M059J (cell line): ENCODE results near the gene NAE1. TPM values are rescaled to one million over a fixed set of nuclear protein-coding genes. Genes with fewer than 3 reads are reported as not detected.
A peak's percentile ranks its signal among the peaks of the same experiment; 100 is the strongest.
"Not testable (repeated sequence)": the region's sequence is repeated elsewhere in the genome, so short reads cannot be mapped to it uniquely, and the experiment has no call there.

Experiments used
- DNase-seq: peaks from one replicate; pipeline ENCODE4 v3.0.0-alpha.2; 2012; ENCODE audit warnings: low read depth
- total RNA-seq: library from RNA; depleted of rRNA; stranded (reverse); fragments of >200 nt; shearing (Covaris generic); gene quantifications from 2 replicates; pipeline ENCODE4 v1.2.3, GENCODE V29; 2014; rRNA removed

Gene NAE1
- total RNA-seq, 1 experiment from 2014 or later: 127 TPM

GRCh38 chr16:66802159-66802558 lies 28.6 kb downstream of the NAE1 start:
- no peak for DNase-seq

DNA sequence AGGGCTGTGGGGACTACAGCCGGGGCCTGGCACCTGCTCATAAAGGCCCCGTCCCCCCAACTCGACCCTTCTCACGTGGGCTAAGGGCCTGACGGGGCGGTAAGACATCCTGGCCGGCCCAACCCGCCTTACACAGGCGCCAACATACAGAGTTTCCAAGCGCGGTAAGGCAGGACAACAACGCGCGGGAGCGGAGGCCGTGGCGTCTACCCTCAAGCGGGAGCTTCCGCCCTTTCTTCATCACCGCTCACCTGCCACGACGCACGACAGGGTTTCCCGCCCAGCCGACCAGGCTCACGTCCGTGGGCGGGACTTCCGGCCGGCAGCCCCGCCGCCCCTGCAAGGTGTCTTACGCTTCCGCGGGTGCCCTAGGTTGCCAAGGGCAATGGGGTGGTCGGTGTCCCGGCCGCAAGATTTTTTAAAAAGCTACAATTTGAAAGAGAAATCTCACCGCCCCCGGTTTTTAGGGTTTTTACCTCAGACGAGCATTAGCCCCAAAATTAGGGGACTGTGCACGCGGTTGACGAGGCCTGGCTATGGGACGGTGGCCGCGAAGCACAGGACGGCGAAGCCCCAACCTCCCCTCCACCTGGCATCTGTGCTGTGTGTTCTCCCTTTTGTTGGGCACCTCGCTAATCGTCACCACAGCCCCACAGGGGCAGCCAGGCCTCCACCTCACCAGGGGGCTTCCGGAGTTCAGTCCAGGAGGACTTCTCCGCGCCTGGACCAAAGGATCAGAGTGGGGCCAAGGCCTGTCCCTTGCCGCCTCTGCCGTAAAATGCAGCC lies 29.3 kb downstream of the NAE1 start, which contains the start of gene TERB1:
TSS of gene TERB1 (minus strand) at position 265 of the 786 bp plus-strand sequence. CDS start 4,786 bp downstream, outside the sequence.
- DNase-seq: no peak

- no peak for DNase-seq
These were observed 29.9 kb downstream of the NAE1 start for GRCh38 chr16:66800856-66801255.

GRCh38 chr16:66798161-66798560 lies 32.6 kb downstream of the NAE1 start:
- DNase-seq: peak; percentile 21

DNA sequence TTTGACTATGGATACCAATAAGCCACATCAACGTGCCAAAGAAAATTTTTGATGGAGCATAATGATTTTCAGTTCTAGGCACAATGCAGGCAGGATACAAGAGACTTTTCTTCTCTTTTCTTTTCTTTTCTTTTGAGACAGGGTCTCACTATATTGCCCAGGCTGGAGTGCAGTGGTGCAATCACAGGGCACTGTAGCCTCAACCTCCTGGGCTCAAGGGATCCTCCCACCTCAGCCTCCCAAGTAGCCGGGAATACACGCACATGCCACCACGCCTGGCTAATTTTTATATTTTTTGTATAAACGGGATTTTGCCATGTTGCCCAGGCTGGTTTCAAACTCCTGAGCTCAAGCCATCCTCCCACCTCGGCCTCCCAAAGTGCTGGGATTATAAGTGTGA lies 36.8 kb downstream of the NAE1 start:
- DNase-seq: not testable (repeated sequence)

DNA sequence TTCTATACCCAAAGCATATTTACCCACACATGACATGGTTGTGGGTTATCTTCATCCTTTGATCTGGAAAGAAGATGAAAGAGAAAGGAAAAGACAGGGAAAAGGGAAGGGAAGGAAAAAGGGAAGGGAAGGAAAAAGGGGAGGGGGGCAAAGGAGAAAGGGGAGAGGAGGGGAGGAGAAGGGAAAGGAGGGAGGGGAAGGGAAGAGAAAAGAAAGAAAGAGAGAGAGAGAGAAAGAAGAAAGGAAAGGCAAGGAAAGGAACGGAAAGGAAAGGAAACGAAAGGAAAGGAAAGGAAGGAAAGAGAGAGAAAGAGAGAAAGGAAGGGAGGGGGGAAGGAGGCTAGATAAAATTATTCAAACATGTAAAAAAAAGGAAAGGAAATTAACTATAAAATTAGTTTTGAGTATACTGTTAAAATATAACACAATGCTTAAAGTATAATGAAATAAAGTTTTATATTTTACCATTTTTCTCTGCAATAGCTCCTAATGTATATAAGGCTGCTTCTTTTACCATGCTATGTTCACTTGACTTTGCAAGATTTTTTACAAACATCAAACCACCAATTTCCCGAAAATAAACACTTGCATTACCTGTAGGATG lies 40.5 kb downstream of the NAE1 start:
- no peak for DNase-seq

GRCh38 chr16:66787427-66787826 lies 43.3 kb downstream of the NAE1 start:
- no peak for DNase-seq

DNA sequence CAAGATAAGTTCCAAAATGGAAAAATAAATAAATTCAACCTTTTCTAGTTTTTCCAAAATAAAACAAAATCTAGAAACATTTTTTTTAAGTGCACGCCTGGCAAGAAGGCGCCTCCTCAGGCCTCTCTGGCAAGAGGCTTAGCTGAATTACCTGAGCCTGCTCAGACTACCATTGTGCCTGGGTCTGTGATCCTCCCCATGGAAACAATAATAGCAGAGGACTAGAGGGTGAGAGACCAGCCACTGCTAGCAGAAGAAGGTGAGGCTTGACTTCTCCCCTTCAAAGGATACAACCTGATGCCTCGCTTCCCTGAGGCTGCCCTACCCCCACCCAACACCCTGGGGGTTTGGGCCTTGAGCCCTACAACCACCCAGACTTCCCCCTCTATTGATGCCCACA lies 44.2 kb downstream of the NAE1 start:
- DNase-seq: no peak

GRCh38 chr16:66776457-66776856 lies 54.3 kb downstream of the NAE1 start:
- no peak for DNase-seq

- no peak for DNase-seq
These were observed 55.8 kb downstream of the NAE1 start for GRCh38 chr16:66774981-66775380.

DNA sequence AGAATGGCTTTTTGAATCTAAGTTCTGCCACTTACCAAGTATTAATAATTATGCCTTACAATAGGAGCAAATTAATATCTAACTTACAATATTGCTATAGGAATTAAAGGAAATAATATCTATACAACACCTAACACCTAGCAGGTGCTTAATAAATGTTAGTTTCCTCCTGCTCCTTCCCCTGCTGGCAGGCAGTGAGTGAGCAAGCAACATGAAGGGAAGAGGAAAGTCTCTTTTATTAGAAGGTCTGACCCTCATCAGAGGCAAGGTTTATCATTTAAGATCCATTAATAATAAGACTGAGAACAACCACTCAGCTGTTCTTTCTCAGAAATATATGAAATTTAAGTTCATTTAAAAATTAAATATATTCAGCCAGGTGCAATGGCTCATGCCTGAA lies 72.7 kb downstream of the NAE1 start:
- no peak for DNase-seq

- DNase-seq: no peak
These were observed 76.0 kb downstream of the NAE1 start for GRCh38 chr16:66754819-66755218.

DNA sequence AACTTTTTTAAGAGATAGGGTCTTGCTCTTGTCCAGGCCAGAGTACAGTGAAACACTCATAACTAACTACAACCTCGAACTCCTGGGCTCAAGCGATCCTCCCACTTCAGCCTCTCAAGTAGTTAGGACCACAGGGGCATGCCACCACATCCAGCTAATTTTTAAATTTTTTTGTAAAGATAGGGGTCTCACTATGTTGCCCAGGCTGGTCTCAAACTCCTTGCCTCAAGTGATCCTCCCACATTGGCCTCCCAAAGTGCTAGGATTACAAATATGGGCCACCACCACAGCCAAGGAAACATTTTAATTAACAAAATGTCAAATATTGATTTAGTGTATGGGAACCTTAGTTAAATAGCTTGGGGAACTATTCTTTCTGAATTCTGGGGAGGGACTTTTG lies 76.6 kb downstream of the NAE1 start:
- no peak for DNase-seq

- no peak for DNase-seq
These were observed 77.8 kb downstream of the NAE1 start for GRCh38 chr16:66752958-66753357.

Other genes starting within 250 kb of the NAE1 start
- gene CMTM3, start 226.3 kb downstream of the NAE1 start, total RNA-seq: 28.9 and 33.6 TPM in 2 replicates
- 15.2 and 18.4 TPM in 2 replicates for gene CMTM4, start 134.2 kb downstream of the NAE1 start, total RNA-seq
- gene DYNC1LI2, start 79.4 kb downstream of the NAE1 start, total RNA-seq: 79.5 and 92.4 TPM in 2 replicates
- not detected in 2 replicates for gene TERB1, start 29.4 kb downstream of the NAE1 start, total RNA-seq
- not detected in 2 replicates for gene CA7, start 13.4 kb upstream of the NAE1 start, total RNA-seq
- 4.2 and 15.1 TPM in 2 replicates for gene PDP2, start 49.5 kb upstream of the NAE1 start, total RNA-seq
- not detected in 2 replicates for gene CDH16, start 87.9 kb upstream of the NAE1 start, total RNA-seq
- 3.2 and 9.4 TPM in 2 replicates for gene RRAD, start 94.6 kb upstream of the NAE1 start, total RNA-seq
- gene CIAO2B, start 103.4 kb upstream of the NAE1 start, total RNA-seq: 183 and 280 TPM in 2 replicates
- gene CES2, start 104.5 kb upstream of the NAE1 start, total RNA-seq: 15.9 and 26.6 TPM in 2 replicates
- 0.44 and 1.0 TPM in 2 replicates for gene CES3, start 130.3 kb upstream of the NAE1 start, total RNA-seq
- gene CES4A, start 157.6 kb upstream of the NAE1 start, total RNA-seq: not detected in 2 replicates
- gene CBFB, start 198.2 kb upstream of the NAE1 start, total RNA-seq: 86.5 and 111 TPM in 2 replicates